GM19240 (cell line): ENCODE results near the gene BRD2.

Experiments
- DNase-seq: peaks from one replicate; pipeline ENCODE4 v3.0.0; 2011; ENCODE audit warnings: low spot score; ENCODE audit not compliant: insufficient read length

BRD2 gene

GRCh38 chr6:32993363-32993973 is 25.1 kb downstream of the BRD2 start:
- DNase-seq = no peak

DNA sequence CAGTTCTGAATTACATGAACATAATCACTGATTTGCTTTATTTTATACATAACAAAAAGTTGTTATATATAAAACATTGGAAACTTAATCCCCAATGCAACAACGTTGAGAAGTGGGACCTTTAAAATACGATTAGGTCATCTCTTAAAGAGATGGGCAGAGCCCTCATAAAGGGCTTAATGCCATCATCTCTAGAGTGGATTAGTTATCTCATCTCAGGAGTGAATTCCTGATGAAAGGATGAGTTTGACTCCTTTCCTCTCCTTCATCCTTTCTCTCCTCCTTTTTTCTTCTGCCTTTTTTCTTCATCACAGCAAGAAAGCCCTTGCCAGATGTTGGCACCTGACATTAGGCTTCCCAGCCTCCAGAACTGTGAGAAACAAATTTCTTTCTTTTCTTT is 27.1 kb downstream of the BRD2 start:
- no peak for DNase-seq

GRCh38 chr6:33000055-33000454 is 31.7 kb downstream of the BRD2 start:
- DNase-seq = peak; percentile 8

DNA sequence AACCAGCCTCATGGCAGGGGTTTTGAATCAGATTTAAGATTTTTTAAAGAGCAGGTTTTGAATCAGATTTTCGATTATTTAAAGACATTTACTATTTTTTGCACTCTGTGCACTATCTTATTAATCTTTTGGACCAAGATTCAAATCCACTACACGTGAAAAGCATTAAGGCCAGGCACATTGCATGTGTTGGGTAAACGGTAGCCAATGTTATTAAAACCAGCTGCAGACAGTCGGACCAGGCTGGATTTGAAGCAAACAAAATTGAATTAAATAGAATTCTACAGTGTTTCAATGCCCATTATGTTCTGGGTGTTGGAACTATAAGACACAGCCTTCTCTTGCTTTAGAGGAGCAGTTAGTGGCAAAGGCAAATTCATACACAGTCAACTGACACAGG is 33.3 kb downstream of the BRD2 start:
- no peak for DNase-seq

DNA sequence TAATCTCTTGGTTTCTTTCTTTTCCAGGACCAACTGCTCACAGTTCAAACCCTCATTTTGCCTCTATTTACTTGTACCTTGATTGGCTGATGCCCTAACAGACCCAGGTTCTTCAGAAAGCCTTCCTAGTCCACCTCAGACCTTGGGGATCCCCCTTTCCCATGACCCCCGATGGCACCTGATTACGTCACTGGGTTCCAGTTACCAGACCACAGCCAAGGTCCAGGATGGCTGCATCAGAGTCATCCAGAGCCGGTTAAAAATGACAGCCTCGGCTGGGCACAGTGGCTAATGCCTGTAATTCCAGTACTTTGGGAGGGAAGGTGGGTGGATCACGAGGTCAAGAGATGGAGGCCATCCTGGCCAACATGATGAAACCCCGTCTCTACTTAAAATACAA is 36.5 kb downstream of the BRD2 start:
- DNase-seq = no peak

DNA sequence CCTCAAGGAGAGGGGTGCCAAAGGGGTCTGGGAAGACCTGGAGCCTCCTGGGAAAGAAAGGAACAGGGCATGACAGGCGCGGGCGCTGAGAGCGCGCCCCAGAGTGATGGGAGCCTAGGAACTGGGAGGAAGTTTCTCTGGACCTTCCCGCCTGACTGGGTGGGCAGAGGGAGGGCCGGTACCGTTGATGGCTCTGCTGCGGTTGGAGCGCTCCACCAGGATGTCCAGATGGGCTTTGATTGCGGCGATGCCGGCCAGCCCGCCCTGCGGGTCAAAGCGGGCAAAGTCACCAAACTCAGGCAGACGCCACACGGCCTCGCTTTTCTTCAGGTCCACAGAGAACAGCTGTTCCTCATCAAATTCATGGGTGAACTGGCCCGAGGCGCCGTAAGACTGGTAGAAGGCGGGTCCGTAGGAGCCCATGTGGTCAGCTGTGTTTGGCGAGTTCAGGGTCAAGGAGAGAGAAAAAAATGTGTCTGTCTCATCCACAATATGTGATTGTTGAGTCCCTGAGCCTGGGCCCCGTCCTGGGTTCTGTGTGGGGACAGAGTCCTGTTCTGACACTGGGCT is 39.5 kb downstream of the BRD2 start:
- no peak for DNase-seq

DNA sequence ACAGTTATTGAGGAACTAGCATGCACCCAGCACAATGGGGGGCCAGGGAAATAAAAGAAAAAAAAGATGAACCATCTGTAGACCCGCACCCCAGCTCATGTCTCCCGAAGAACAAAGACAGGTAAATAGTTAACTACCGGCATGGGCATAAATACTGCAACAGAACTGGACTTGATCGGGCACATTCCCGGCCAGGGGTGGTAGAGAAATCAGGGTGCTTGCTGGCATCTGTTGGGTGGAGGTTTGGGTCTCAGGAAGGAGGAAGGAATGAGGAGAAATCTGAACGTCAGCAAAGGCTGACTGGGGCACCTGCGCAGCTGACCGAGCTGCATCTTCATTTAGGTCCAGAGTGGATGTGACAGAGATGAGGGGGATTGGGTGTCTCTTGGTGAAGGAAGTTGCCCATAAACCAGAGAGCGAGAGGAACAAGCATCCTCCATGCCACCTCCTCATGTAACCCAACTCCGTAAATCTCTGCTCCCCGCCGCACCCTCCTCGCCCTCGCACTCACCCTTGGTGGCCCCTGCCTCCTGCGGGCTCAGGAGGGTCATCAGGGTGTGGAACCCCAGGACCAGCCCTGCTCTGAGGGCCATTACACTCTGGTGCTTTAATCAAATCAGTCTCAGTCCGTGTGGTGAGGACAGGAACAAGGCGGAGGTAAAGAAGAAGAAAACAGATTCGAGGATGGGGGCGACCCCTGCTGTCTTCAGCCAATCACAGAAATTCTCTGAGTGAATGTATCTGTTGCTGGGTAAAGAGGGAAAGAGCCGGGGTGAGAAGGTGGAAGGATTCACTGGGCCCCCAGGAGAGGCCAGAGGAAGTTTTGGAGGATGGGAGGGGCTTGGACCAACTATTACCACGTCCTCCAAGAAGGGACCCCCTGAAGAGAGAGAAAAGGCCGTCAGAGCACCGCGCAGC is 40.8 kb downstream of the BRD2 start, which contains the start of gene HLA-DOA:
Gene HLA-DOA, minus strand, starts transcription at position 648 of the 918 bp plus-strand sequence.
- DNase-seq = peak; percentile 67

DNA sequence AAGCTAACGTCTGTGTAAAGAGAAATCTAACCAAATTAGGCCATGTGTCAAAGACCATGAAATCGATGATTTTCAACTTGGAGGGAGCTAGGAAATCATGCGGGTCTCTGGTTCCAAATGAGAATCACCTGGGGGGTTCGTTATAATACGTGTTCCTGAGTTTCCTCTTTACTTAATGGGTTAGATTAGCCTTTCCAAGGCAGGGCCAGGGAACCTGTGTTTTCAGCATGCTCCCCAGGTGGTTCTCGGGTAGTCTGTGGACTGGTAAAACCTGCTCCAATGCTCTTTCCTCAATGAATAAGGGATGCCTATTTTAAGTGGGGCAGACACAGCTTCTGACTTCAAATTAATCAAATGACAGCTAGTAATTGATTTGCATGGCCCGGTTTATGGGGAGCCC is 42.0 kb downstream of the BRD2 start:
- DNase-seq = no peak

- no peak for DNase-seq
Observed at GRCh38 chr6:33013608-33014007, 45.2 kb downstream of the BRD2 start.

DNA sequence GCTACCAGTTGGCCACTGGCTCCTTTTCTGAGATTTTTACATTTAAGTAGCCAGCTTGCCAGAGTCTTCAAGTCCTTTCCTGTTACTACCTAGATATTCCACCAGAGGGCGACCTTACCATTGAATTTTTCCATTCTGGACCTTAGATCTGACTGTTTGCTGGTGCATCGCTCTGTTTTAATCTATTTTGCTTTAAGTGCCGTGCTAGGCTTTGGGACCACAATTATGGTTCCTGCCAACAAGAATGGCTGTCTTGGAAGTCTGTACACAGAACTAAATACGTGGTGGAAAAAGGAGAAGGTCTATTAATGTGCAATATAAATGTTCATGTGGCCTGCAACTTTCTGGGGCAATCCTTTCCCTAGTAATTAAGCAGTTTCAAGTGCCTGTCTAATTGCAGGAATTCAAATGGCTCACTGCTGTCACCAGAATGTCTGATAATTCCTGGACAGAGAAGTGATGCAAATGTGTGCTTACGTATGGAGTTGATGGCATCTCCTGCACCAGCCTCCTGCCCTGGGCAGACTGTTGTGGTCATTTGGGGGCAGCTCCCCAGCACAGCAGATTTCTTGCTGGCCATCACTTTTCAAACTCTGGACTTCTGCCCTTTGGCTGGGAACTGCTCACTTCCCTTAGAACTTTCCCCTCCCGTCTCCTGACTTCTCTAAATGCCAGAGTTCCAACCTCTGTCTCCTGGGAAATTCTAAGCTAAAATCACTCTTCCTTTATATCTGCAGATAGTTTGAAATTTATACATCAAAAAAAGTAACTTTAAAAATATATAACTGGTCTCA is 46.6 kb downstream of the BRD2 start:
- DNase-seq = no peak

DNA sequence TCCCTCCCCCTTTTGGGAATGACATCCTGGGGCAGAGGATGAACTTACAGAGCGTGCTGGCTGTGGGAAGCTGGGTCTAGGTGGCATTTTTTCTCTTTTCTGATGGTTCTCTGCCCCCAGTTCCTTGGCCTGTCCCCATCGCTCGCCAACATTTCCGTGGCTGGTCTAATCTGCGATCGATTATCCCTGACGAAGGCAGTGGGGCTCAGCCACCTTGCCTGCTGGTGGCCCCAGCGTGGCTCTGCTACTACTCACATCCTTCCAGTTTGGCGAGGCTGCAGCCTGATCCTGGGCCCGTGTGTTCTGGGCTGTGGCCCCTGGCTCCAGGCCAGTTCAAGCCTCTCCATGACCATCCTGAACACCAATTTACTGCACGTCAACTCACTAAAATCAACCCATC is 47.4 kb downstream of the BRD2 start:
- no peak for DNase-seq

DNA sequence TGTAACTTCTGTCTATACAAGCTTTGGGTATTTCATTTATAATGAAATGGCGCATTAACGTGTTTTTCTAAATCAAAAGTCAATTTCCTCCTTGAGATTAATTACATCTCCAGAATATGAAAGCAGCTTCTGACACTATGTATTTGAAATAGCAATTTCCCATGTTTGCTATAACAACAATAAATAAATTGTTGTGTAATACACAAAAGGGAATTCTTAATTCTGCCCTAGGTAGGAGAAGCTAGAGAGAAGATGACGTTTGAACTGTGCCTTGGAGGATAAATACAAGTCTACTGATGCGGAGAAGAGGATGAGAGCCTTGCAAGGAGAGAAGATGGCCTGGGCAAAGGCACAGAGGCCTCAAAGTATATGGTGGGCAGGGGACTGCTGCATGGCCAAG is 48.6 kb downstream of the BRD2 start:
- no peak for DNase-seq

DNA sequence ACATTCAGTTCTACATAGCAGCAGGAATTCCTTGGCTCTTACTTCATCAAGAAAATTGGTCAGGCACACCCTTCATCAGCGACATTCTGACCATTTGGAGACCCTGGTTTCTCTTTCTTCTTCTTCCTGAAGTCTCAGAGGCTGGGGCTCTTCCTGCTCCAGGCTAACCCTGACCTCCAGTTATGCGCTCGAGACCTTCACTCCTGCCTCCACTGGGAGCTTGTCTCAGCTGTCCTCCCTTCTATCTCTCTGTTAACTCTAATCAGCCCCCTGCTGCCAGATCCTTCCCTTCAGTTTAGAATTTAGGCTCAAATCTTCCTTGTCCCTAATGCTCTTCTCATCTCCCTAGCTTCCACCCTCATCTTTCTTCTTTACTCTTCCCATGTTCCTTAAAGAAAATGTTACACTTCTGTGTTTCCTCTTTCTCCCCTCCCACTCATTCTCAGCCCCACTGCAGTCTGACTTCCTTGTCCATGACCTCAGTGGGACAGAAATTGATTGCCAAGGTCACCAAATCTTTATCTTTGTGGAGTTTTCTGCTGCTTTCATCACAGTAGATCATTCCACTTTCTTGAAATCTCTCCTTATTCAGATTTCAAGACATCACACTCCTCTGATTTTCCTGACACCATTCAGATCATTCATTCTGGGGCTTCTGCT is 49.4 kb downstream of the BRD2 start:
- DNase-seq = no peak

- DNase-seq = no peak
Observed at GRCh38 chr6:33018418-33018817, 50.0 kb downstream of the BRD2 start.

GRCh38 chr6:33018904-33019303 is 50.5 kb downstream of the BRD2 start:
- DNase-seq = no peak

DNA sequence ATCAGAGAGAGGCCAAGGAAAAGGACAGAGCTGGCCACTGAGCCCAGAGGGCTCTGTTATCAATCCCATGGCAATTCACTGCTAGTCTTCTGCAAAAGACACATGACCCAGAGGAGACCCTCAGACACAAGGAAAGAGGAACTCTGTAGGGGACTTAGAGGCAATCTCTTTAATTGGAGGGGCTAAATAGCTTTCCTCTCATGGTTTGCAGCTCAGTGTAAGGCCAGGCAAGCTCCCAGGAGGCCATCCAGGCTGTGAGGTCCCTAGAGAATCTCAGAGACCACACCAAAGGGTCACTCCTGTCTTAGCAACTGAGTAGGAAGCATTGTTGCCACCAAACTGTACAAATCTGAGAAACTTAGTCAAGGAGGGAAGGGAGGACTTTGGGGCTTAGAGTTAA is 51.0 kb downstream of the BRD2 start:
- DNase-seq = no peak

DNA sequence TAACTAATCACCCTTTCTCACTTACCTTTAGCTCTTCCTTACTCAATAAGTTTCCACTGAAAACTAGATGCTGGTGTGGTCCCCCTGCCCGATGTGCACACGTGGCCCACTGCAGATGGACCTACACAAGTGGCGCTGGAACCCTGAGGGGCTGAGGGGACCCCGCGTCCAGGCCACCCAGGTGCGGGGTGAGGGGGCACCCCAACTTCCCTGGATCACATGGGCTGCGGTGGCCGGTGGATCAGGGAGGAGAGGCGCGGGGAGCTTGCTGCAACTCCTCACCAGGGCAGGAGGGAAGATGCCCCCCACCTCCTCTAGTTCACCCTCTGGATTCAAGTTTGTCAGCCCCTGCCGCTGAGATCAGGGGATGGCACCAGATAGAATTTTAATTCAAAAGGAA is 53.5 kb downstream of the BRD2 start:
- DNase-seq = no peak

DNA sequence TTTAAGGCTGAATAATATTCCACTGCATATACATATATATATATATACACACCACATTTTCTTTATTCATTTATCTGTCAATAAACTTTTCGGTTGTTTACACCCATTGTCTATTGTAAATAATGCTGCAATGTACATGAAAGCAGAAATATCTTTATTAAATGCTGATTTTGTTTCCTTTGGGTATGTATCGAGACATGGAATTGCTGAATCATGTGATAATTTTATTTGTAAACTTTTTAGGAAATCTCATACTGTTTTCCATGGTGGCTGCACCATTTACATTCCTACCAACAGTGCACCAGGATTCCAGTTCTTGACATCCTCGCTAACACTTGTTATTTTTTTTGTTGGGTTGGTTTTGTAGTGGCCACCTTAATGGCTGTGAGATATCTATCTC is 55.1 kb downstream of the BRD2 start:
- DNase-seq = no peak

DNA sequence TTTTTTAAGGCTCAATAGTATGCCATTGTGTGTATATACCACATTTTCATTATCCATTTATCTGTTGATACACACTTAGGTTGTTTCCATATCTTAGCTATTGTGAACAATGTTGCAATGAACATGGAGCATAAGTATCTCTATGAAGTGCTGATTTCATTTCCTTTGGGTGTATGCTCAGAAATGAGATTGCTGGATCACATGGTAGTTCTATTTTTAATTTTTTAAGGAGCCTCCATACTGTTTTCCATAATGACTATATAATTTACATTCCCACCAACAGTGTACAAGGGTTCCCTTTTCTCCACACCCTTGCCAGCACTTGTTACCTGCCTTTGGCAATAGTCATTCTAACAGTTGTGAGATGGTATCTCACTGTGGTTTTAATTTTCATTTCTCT is 56.1 kb downstream of the BRD2 start:
- no peak for DNase-seq

DNA sequence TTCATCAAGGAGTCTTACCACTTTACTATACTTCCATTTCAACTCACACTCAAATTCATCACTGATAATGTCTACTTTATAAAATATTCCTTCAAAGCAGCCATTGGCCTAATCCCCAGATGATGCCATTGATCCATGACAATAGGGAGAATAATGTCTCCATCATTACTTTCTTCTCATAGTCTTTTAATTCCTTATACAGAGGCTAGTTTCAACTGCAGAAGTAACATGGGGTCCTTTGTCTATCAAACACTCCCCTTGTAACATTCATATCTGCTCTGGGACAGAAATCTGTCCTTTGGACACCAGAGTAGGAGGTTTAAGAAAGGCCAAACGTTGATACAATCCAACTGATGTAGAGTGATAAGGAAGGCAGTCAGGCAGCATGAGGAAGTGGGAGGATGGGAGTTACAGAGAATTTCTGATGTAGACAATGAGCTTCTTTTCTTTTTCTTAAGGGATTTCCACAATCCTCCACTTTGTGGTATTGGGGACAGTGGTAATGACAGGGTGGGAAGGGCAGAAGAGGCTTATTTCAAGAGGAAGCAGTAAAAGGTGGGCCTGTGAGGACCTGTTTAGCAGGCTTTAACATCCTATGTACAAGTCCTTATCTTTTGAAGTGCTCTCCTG is 59.9 kb downstream of the BRD2 start:
- DNase-seq = no peak
